HepG2 (cell line): ENCODE data around the gene NEU1. TPM values are rescaled to one million over a fixed set of nuclear protein-coding genes. Genes with fewer than 3 reads are reported as not detected.
A peak's percentile ranks its signal among the peaks of the same experiment; 100 is the strongest.

Source experiments
- EP300 ChIP-seq, 3 experiments: sonication (generic) in 1 of 3; formaldehyde crosslinking in 1 of 3; IDR thresholded peaks; 2 replicates each; pipeline versions ENCODE4 v1.5.1 to v1.6.1; 2011 to 2020; ENCODE audit warnings: low read depth in 2 of 3, low read length in 2 of 3, borderline replicate concordance in 1 of 3, improper control_type of control experiment in 1 of 3, mild to moderate bottlenecking in 1 of 3, missing genetic modification reagents in 1 of 3, moderate library complexity in 1 of 3
- HNF1A ChIP-seq, 2 experiments: sonication (generic) in 1 of 2; formaldehyde crosslinking in 1 of 2; IDR thresholded peaks; 2 replicates each; pipeline versions ENCODE4 v1.4.0 to v1.6.1; 2016 to 2020; ENCODE audit warnings: borderline replicate concordance in 1 of 2, low read depth in 1 of 2, mild to moderate bottlenecking in 1 of 2, missing genetic modification reagents in 1 of 2
- PAF1 ChIP-seq: IDR thresholded peaks from 2 replicates; pipeline ENCODE4 v1.6.1; 2016; ENCODE audit warnings: missing genetic modification reagents, missing compliant biosample characterization
- TGIF2 ChIP-seq: IDR thresholded peaks from 2 replicates; pipeline ENCODE4 v1.6.1; 2016; ENCODE audit warnings: control low read depth, missing compliant biosample characterization
- ZBTB33 ChIP-seq: sonication (generic); formaldehyde crosslinking; IDR thresholded peaks from 2 replicates; pipeline ENCODE4 v1.4.0; 2020; ENCODE audit warnings: missing genetic modification reagents
- ZFP90 ChIP-seq: sonication (generic); formaldehyde crosslinking; IDR thresholded peaks from 2 replicates; pipeline ENCODE4 v1.8.0; 2022; ENCODE audit warnings: missing genetic modification reagents, mild to moderate bottlenecking, inconsistent platforms, borderline replicate concordance
- ZKSCAN8 ChIP-seq: IDR thresholded peaks from 2 replicates; pipeline ENCODE4 v1.6.1; 2016; ENCODE audit warnings: borderline replicate concordance, missing genetic modification reagents, missing compliant biosample characterization
- ZNF318 ChIP-seq: sonication (generic); formaldehyde crosslinking; IDR thresholded peaks from 2 replicates; pipeline ENCODE4 v1.4.0; 2020; ENCODE audit warnings: mild to moderate bottlenecking, missing genetic modification reagents
- ZNF329 ChIP-seq: sonication (generic); formaldehyde crosslinking; IDR thresholded peaks from 2 replicates; pipeline ENCODE4 v1.9.0; 2021; ENCODE audit warnings: low read depth, mild to moderate bottlenecking, missing genetic modification reagents
- ZNF382 ChIP-seq: sonication (generic); formaldehyde crosslinking; IDR thresholded peaks from 2 replicates; pipeline ENCODE4 v1.5.0; 2020; ENCODE audit warnings: missing genetic modification reagents, mild to moderate bottlenecking, borderline replicate concordance
- ZNF75D ChIP-seq: sonication (generic); formaldehyde crosslinking; IDR thresholded peaks from 2 replicates; pipeline ENCODE4 v1.8.1; 2023; ENCODE audit warnings: missing genetic modification reagents, mild to moderate bottlenecking, borderline replicate concordance
- ZNF761 ChIP-seq: sonication (generic); formaldehyde crosslinking; conservative IDR thresholded peaks from 2 replicates; pipeline ENCODE4 v1.4.0; 2020; ENCODE audit warnings: mild to moderate bottlenecking, missing genetic modification reagents
- ZZZ3 ChIP-seq: sonication (generic); formaldehyde crosslinking; IDR thresholded peaks from 2 replicates; pipeline ENCODE4 v1.4.0; 2020; ENCODE audit warnings: missing genetic modification reagents, mild to moderate bottlenecking, borderline replicate concordance
- polyA plus RNA-seq, 8 experiments: library from polyadenylated mRNA; depleted of rRNA in 3 of 8; stranded (reverse) in 7 of 8; unstranded in 1 of 8; fragments of >200 nt; fragmentation: Illumina TruSeq in 4 of 8; extraction: Trizol in 4 of 8; gene quantifications; 2 replicates each; pipeline versions ENCODE4 v1.2.1 to v1.2.3, GENCODE V29; 2011 to 2016; ENCODE audit warnings: low read depth in 4 of 8, missing spikeins in 1 of 8, mixed read lengths in 1 of 8; ENCODE audit not compliant: insufficient read depth in 1 of 8
- total RNA-seq, 5 experiments: library from RNA; depleted of rRNA; stranded (reverse); fragments of >200 nt; fragmentation: Illumina TruSeq; extraction: Trizol; gene quantifications; 2 replicates each; pipeline ENCODE4 v1.2.3, GENCODE V29; 2016; ENCODE audit warnings: low read depth in 1 of 5

Gene NEU1
- total and polyA plus RNA-seq, 2 of the 13 experiments (the other 11 are each of a cell fraction or from before 2014, with no cell fraction given), result 215 to 297 TPM

- peak; percentile 6; the same call in 1 of the 2 replicates for TF ChIP-seq ZBTB33 (CRISPR knock-in tag)
- TF ChIP-seq TGIF2 (CRISPR knock-in tag), result no peak
- no peak for TF ChIP-seq EP300 (IDR thresholded peaks at IDR 0.05; ENCODE audit: low read depth in 2 of 2, low read length in 2 of 2)
- peak; percentile 43; the same call in 1 of the 2 replicates for TF ChIP-seq EP300 (CRISPR knock-in tag; IDR thresholded peaks at IDR 0.05; ENCODE audit: borderline replicate concordance)
- TF ChIP-seq ZNF382 (CRISPR knock-in tag), result no peak
- no peak for TF ChIP-seq ZNF75D (CRISPR knock-in tag)
- TF ChIP-seq ZZZ3 (CRISPR knock-in tag), result 0 out of 2 replicates have a peak, but pooled peaks have one; percentile 2
- TF ChIP-seq HNF1A (IDR thresholded peaks at IDR 0.05; ENCODE audit: low read depth), result no peak
- 0 out of 2 replicates have a peak, but pooled peaks have one; percentile 15 for TF ChIP-seq HNF1A (CRISPR knock-in tag; IDR thresholded peaks at IDR 0.05; ENCODE audit: borderline replicate concordance)
- TF ChIP-seq ZNF329 (CRISPR knock-in tag), result peak; percentile 78; the same call in 1 of the 2 replicates
- no peak for TF ChIP-seq ZFP90
- TF ChIP-seq PAF1 (CRISPR knock-in tag), result no peak
- peak; percentile 77; the same call in 1 of the 2 replicates for TF ChIP-seq ZNF761 (CRISPR knock-in tag)
- 0 out of 2 replicates have a peak, but pooled peaks have one; percentile 59 for TF ChIP-seq ZNF318
- TF ChIP-seq ZKSCAN8 (CRISPR knock-in tag), result no peak
These were observed 14.6 kb upstream of the NEU1 start (continued) for GRCh38 chr6:31877125-31877650.
